Fibroblast of villous mesenchyme (primary cell): ENCODE measurements around the gene ZNF407. TPM values are rescaled to one million over a fixed set of nuclear protein-coding genes. Genes with fewer than 3 reads are reported as not detected.

ENCODE experiments used
- DNase-seq: peaks from one replicate; pipeline ENCODE4 v3.0.0-alpha.2; 2010; ENCODE audit warnings: low read depth
- H3K4me3 ChIP-seq: 2 replicates; pipeline ENCODE4 v1.5.1; 2011; ENCODE audit warnings: low read depth, mild to moderate bottlenecking, low read length
- CTCF ChIP-seq: IDR thresholded peaks from 2 replicates; pipeline ENCODE4 v1.5.1; 2012; ENCODE audit warnings: low read depth, mild to moderate bottlenecking, low read length; ENCODE audit not compliant: insufficient read depth
- total RNA-seq: library from RNA; depleted of rRNA; stranded (reverse); fragments of >200 nt; gene quantifications from 2 replicates; pipeline ENCODE4 v1.2.3, GENCODE V29; 2012

Gene ZNF407
- total RNA-seq, 1 donor, result 22.0 TPM

GRCh38 chr18:75041586-75041985 lies 443.9 kb downstream of the ZNF407 start:
- peak; percentile 47 for TF ChIP-seq CTCF
- no peak overlapping the region for H3K4me3 ChIP-seq
- DNase-seq, result peak; percentile 29

- DNase-seq, result no peak
- no peak for TF ChIP-seq CTCF
- H3K4me3 ChIP-seq, result no peak overlapping the region
Measured at GRCh38 chr18:75043478-75043877, 445.8 kb downstream of the ZNF407 start.

GRCh38 chr18:75044296-75044695 lies 446.6 kb downstream of the ZNF407 start:
- H3K4me3 ChIP-seq, result no peak overlapping the region
- TF ChIP-seq CTCF, result no peak
- no peak for DNase-seq

GRCh38 chr18:75044791-75045190 lies 447.1 kb downstream of the ZNF407 start:
- no peak overlapping the region for H3K4me3 ChIP-seq
- TF ChIP-seq CTCF, result no peak
- DNase-seq, result no peak

GRCh38 chr18:75045272-75045671 lies 447.6 kb downstream of the ZNF407 start:
- no peak overlapping the region for H3K4me3 ChIP-seq
- TF ChIP-seq CTCF, result no peak
- no peak for DNase-seq

- TF ChIP-seq CTCF, result no peak
- H3K4me3 ChIP-seq, result no peak overlapping the region
- no peak for DNase-seq
Measured at GRCh38 chr18:75047240-75047961, 449.7 kb downstream of the ZNF407 start.
